GM19035 (cell line): ENCODE results near the gene PLPP6.
"Not testable (repeated sequence)": the region's sequence is repeated elsewhere in the genome, so short reads cannot be mapped to it uniquely, and the experiment has no call there.

Experiments used
- ATAC-seq: cut with Tn5 transposase; IDR thresholded peaks from one replicate; pipeline ENCODE4 v1.9.1; 2021; ENCODE audit not compliant: unreplicated experiment

PLPP6 gene

DNA sequence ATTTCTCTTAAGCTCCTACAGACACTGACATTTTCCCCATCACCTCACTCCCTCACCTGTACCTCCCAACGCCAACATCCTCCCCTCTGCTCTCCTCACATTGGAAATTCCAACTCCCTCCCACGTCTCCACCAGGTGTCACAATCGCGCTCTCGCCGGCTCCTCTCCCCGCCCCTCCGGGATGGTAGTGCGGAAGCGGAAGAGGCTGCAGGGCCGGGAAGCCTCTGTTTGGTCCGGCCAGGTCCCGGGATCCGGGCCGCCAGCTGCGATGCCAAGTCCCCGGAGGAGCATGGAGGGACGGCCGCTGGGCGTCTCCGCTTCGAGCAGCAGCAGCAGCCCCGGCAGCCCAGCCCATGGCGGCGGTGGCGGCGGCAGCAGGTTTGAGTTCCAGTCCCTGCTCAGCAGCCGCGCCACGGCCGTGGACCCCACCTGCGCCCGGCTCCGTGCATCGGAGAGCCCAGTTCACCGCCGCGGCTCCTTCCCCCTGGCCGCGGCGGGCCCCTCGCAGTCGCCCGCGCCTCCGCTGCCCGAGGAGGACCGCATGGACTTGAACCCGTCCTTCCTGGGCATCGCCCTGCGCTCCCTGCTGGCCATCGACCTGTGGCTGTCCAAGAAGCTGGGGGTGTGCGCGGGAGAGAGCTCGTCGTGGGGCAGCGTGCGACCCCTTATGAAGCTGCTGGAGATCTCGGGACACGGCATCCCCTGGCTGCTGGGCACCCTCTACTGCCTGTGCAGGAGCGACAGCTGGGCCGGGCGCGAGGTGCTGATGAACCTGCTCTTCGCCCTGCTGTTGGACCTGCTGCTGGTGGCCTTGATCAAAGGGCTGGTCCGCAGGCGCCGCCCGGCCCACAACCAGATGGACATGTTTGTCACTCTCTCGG is at the start of gene PLPP6:
Gene PLPP6, plus strand, starts transcription at position 187 of the 881 bp plus-strand sequence. Its CDS starts 82 bp downstream, at position 269.
- ATAC-seq: peak; percentile 87

DNA sequence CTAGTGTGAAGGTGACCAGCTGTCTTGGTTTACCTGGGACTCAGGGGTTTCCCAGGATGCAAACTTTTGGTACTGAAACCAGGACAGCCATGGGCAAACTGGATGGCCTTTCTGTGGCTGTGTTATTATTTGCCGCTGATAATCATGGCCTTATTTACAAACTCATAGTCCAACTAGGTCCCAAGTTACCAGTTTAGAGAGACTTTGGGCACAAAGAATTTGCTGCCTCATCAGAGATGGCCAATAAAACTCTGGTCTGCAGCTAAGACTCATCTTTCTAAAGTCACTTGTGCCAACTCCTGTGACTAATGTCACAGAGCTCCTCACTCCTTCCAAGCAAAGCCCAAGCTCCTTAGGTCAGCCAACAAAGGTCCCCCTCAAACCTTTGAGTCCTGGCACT is 47.5 kb upstream of the PLPP6 start:
- ATAC-seq: no peak

DNA sequence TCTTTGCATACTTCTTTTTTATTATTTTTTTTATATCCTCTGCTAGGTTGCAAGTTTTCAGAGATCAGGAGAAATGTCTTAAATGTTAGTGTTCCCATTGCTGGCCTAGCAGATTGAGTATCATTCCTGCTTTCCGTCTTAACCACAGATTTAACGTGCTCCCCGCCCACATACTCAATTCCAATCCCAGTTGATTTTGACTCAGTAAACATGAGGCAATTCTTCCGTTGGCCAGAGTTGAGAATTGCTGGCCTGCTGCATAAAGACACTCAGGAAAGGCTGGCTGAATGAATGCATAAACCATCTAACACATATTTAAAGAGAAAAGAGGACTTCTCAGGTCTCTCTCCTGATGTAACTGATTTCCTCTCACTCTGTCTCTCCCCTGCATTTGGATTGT is 46.8 kb upstream of the PLPP6 start:
- no peak for ATAC-seq

DNA sequence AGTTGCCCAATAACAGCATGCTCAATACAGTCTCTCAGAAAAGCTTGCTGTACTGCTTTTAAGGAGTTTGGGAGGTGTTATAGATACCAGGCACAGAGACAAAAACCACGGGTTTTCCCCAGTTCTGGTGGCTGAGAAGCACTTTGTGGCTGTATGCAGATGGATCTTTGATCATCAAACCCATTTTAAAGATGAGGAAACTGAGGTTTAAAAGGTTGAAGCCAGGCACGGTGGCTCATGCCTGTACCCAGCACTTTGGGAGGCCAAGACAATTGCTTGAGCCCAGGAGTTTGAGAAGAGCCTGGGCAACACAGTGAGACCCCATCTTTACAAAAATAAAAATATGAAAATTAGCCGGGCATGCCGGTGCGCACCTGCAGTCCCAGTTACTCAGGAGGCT is 46.3 kb upstream of the PLPP6 start:
- no peak for ATAC-seq

DNA sequence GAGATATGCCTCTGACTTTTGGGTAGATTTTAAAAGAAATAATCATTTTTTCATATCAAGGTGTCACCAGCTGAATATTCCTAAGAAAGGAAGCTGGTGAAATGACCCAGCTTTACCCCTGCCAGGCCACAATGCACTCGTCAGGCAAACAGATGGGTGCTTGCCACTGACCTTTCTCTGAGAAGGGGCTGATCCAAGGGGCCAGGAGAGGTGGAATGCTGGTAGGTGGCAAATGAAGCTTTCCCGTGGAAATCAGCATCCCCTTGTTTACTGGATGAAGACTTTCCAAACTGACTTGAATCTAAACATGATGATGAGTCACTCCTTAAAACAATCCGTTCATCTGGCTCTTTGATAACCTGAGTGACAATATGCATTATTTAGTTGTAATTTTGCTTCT is 44.3 kb upstream of the PLPP6 start:
- ATAC-seq: no peak

DNA sequence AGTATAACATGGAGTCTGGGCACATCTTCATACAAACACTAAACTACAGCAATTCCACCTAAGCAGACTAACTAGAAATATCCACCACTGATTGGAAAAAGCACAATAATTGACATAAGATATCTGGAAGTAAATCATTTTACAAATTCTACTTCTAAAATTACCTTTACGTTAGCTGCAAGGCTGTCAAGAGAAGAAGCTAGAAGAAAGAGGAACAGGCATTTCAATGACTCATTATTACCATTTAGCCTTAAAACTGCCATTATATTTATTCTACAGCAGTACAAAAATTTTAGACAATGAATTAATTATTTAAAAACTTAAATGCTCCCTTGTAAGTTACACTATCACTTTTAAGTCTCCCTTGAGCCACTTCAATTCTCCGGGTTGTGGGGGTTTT is 43.4 kb upstream of the PLPP6 start:
- ATAC-seq: no peak

DNA sequence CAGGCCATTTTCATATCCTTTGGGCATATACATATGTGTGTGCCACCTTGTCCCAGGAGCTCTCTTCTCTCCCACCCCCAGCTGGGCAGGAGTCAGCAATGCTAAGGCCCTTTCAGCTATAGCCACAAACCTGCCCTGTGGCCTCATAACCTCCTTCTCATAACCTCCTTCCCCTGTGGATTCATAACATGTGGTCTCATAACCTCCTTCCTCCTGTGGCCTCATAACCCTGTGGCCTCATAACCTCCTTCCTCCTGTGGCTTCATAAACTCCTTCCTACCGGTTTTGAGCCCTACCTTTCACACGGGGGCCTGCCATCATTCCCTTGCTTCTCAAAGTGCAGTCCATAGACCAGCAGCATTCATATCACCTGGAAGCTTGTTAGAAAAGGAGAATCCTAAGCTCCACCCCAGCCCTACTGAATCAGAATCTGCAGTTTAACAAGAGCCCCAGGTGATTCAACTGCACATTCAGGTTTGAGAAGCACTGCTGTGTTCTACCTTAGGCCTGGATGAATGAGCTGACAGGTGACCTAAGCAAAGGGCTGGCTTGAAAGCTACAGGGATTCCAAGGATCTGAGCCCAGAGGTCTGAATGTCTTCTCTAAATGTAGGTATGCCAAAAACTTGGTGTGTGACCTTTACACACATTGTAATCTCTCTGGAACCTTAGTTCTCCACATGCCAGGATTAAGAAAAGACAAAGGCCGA is 41.9 kb upstream of the PLPP6 start:
- no peak for ATAC-seq

DNA sequence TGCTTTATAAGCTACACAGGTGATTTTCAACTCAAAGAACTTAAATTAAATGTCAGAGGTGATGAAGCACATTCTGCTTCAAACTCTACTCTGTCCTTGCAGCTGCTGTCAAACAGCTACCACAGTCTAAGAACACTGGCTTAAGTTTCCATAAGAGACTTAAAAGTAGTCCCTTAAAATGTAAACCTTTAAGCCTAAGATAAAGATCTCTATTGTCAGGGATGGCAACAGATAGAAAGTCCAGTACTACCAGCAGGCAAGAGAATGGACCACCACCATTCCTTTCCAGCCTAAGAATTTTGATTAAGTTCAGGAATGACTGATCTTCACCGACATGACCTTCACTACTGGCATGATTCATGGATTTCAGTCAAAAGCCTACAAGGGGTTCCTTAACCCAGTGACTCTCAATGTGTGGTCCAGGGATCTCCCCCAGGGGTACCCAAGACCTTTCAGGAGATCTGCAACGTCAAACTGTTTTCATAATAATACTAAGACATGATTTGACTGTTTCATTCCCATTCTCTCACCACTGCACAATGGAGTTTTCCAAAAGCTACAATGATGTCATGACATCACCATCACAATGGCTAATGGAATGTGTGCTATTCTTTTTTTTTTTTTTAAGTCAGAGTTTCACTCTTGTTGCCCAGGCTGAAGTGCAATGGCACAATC is 41.1 kb upstream of the PLPP6 start:
- no peak for ATAC-seq

DNA sequence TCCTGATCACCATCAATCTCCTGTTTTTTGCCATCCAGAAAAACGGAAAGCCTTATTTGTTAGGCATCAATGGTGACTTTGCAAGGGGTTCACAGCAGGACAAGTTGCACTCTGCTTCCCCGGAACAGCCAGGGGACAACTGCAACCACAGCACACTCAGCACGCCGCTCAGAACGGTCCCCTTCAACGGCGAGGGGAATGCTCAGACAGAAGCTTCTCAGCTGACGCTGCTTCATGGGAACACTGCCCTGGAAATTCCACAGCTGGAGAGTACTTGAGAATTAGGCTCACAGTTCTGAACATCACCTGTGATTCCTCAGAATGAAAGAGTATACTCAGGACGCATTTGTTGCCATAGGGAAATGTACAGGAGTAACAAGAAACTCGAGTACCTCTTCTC is 40.1 kb upstream of the PLPP6 start:
- ATAC-seq: no peak

DNA sequence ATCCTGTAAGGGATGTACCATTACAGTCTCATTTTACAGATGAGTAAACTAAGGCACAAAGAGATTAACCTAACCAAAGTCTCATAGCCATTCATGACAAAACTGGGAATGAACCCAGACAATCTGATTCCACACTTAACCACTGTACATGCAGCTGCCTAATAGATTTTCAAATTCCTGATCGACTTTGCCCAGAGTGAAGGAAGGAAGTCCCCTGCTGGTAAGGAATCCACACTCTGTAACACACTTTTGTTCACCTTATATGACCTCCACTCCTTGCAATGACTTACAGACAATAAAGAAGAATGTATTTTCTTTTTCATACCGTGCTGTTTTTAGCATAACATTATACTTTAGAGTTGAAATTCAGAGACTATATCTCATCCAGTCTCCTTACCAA is 31.3 kb upstream of the PLPP6 start:
- no peak for ATAC-seq

DNA sequence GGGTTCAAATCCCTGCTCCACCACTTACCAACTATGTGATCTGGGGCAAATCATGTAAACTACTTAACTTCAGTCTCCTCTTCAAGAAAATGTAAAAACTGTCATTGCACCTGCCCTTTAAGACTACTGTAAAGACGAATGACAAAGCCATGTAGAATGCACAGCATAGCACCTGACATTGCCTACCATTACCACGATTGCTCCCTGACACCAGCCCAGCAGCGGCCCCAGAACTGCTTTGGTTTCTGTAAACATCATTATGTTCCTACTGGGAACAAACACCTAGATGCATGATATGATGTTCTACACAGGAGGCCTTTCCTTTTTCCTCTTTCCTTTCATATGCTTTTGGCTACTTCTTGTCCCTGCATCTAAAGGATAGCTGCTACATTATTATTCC is 23.1 kb upstream of the PLPP6 start:
- ATAC-seq: no peak

DNA sequence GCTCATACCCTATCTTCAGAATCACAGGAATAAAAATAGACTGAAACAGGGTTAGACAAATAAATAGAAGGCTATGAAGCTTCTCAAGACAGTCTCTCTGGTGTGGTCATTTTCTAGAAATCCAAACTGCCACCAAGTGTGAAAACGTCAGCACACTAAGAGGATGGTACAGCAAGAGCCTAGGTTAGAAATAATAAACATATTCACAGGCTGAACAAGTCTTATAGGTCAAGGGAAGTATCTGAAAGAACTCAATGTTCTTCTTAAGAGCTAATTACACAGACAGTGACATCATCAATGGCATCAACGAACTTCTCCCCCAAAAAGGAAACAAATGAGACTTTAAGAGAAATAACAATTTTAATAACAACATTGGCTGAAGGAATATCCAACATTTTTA is 22.7 kb upstream of the PLPP6 start:
- ATAC-seq: no peak

DNA sequence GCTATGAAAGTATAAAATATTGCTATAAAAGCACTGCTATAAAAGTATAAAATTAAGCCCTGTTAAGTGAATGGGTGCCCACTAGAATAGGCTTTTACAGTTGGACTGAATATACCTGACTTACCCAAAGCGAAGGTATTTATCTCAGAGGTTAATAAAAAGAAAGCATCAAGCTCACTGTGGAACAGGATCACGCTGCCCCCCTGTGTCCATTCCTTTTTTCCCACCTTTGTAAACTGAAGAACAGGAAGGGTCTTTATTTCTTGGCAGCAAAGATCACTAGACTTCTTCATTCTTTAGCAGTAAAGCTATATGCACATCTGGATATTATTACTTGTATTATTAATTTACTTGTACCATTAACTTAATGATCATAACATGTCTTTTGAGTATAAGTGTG is 22.1 kb upstream of the PLPP6 start:
- ATAC-seq: no peak

DNA sequence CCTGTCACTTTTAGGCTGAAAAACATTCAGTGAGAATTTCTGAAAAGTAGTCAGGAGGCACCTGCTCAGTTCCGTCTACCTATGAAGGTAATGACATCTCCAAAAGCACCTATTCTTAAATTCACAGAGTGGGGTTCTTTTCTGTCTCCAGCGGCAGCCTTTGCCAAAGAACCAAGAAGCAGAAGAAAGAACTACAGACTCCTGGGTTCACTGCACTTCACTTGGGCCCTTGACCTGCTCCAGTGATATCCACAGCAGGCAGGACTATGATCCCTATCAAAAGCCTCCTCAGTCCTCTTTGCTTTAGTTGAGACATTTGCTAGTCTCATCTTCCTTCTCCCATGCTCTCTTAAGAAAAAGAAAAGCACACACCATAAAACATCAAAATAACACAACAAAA is 19.7 kb upstream of the PLPP6 start:
- ATAC-seq: no peak

DNA sequence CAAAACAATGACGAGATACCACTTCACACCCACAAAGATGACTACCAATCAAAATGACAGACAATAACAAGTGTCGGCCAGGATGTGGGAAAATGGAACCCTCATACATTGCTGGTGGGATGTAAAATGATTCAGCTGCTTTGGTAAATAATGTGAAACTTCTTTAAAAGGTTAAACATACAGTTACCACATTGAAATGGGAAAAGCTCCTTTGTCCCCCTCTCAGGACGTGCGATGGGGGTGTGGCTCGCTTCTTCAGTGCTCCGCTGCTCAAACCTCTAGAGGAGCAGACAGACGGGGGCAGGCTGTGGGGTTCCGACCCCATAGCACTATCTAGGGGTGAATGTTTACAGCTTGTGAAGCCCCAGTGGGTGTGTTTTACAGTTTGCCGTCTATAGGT is 8.0 kb upstream of the PLPP6 start:
- ATAC-seq: no peak

DNA sequence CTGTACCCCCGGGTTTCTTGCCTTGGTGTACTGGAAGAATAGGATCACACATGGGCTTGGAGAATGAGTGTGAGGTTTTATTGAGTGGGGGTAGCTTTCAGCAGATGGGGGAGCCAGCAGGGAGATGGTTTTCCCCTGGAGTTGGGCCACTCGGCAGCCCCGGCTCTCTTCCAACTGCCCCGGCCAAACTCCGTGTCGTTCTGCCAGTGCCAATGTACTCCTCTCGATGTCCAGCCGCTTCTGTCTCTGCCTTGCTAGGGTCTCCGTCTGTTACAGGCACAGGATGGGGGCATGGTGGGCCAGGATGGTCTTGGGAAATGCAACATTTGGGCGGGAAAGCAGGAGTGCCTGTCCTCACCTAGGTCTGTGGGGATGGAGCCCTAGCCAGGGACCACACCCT is 7.6 kb upstream of the PLPP6 start:
- no peak for ATAC-seq

DNA sequence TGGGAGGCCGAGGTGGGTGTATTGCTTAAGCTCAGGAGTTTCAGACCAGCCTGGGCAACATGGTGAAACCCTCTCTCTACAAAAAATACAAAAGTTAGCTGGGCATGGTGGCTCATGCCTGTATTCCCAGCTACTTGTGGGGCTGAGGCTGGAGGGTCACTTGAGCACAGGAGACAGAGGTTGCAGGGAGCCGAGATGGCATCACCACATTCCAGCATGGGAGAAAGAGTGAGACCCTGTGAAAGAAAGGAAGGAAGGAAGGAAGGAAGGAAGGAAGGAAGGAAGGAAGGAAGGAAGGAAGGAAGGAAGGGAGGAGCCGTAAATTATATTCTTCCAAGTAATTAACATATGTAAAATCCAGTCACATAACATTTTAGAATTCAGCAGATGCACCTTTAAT is 5.9 kb upstream of the PLPP6 start:
- ATAC-seq: not testable (repeated sequence)

DNA sequence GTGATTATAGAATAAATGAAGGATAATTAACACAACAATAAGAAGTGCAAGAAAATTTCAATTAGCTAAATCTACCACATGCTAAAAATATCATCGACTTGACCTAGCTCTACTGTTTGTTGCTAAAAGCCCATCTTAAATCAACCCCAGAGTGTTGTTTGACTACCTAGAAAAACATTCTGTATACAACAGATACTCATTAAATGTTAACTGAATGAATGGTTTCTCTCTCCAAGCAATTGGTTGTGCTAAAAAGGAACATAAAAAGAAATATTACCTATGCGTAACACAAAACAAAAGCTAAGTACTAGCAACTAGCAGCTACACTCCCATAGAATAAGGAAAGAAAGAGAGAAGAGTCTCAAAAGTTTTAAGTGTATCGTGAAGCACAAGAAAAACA is 5.5 kb upstream of the PLPP6 start:
- no peak for ATAC-seq

DNA sequence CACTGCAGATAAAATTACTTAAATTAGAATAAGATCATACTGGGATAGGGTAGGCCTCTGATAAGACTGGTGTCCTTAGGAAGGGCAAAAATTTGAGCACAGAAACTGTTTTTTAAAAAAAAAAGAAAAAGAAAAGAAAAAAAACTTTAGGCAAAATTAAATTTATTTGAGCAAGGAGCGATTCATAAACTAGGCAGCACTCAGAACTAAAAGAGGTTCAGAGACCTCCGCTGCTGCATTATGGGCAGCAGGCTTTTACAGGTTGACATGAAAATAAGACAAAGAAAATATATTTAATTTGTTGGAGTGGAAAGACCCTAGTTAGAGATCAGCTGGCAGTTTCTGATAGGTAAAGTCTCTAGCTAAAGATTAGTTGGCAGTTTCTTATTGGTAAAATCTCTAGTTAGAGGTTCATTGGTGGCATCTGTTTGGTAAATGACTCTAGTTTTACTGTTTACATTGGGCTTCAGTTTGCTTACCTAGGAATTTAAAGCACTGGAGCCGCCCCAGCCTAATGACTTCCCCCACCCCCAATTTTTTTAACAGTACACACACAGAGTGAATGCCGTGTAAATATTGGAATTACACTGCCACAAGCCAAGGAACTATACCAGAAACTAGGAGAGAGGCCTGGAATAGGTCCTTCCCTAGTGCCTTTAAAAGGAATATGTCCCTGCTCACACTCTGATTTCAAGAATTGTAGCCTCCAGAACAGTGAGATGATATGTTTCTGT is 4.5 kb upstream of the PLPP6 start:
- no peak for ATAC-seq

DNA sequence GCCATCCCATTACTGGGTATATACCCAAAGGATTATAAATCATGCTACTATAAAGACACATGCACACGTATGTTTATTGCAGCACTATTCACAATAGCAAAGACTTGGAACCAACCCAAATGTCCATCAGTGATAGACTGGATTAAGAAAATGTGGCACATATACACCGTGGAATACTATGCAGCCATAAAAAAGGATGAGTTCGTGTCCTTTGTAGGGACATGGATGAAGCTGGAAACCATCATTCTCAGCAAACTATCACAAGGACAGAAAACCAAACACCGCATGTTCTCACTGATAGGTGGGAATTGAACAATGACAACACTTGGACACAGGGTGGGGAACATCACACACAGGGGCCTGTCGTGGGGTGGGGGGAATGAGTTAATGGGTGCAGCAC is 1.4 kb upstream of the PLPP6 start:
- ATAC-seq: not testable (repeated sequence)

DNA sequence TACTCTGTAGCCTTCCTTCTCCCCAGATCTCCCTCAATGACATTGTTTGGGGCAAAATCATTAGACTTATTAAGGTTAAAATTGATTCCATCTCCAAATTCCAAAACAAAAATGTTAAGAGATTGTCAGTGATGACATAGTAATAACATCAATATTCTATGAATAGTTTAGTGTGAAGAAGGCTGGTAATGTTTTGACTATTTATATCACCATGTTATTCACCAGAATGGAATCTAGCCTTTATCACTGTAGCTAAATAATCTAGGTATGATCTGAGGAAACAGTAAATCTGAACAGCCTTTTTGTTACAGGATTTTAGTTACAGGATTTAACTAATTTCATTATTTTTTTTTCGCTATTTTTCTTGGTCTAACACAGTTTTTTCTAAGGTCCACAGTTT is 929 bp upstream of the PLPP6 start:
- no peak for ATAC-seq
